H9 (cell line): ENCODE results near the gene C17orf113. TPM values are rescaled to one million over a fixed set of nuclear protein-coding genes. Genes with fewer than 3 reads are reported as not detected.

Experiments used
- DNase-seq: peaks from one replicate; pipeline ENCODE4 v3.0.0-alpha.2; 2017
- H2AFZ ChIP-seq: one replicate; pipeline ENCODE4 v1.6.1; 2013; ENCODE audit warnings: mild to moderate bottlenecking, low read length, control low read depth, moderate library complexity
- H2AK5ac ChIP-seq: 2 replicates; pipeline ENCODE4 v1.6.1; 2013; ENCODE audit warnings: low read length, control low read depth, mixed read lengths; ENCODE audit not compliant: insufficient read length
- H2BK120ac ChIP-seq: one replicate; pipeline ENCODE4 v1.6.1; 2013; ENCODE audit warnings: low read depth, mild to moderate bottlenecking, low read length, control low read depth, inconsistent platforms; ENCODE audit not compliant: poor library complexity, severe bottlenecking
- H2BK12ac ChIP-seq: 2 replicates; pipeline ENCODE4 v1.6.1; 2013; ENCODE audit warnings: low read length, control low read depth, mixed read lengths, low read depth; ENCODE audit not compliant: insufficient read length
- H2BK15ac ChIP-seq: 2 replicates; pipeline ENCODE4 v1.6.1; 2013; ENCODE audit warnings: low read depth, low read length, control low read depth
- H2BK20ac ChIP-seq: one replicate; pipeline ENCODE4 v1.6.1; 2013; ENCODE audit warnings: low read depth, mild to moderate bottlenecking, low read length, control low read depth, inconsistent platforms; ENCODE audit not compliant: poor library complexity, severe bottlenecking
- H2BK5ac ChIP-seq: 2 replicates; pipeline ENCODE4 v1.6.1; 2013; ENCODE audit warnings: low read length, control low read depth, mixed read lengths; ENCODE audit not compliant: insufficient read length
- H3K14ac ChIP-seq: 2 replicates; pipeline ENCODE4 v1.6.1; 2013; ENCODE audit warnings: low read length, control low read depth; ENCODE audit not compliant: insufficient read depth
- H3K18ac ChIP-seq: 2 replicates; pipeline ENCODE4 v1.6.1; 2013; ENCODE audit warnings: low read depth, mild to moderate bottlenecking, mixed read lengths, low read length, control low read depth; ENCODE audit not compliant: insufficient read length
- H3K23ac ChIP-seq: 2 replicates; pipeline ENCODE4 v1.6.1; 2013; ENCODE audit warnings: low read length, control low read depth, mixed read lengths, low read depth; ENCODE audit not compliant: insufficient read length
- H3K23me2 ChIP-seq: 2 replicates; pipeline ENCODE4 v1.6.1; 2013; ENCODE audit warnings: low read depth, mild to moderate bottlenecking, mixed read lengths, low read length, control low read depth; ENCODE audit not compliant: insufficient read length, poor library complexity, severe bottlenecking
- H3K27ac ChIP-seq: 2 replicates; pipeline ENCODE4 v1.5.1; 2013; ENCODE audit warnings: low read length, control low read depth, mixed read lengths, low read depth; ENCODE audit not compliant: insufficient read length
- H3K27me3 ChIP-seq: 2 replicates; pipeline ENCODE4 v1.6.1; 2013; ENCODE audit warnings: low read length, control low read depth, inconsistent platforms; ENCODE audit not compliant: insufficient read depth
- H3K4ac ChIP-seq: 2 replicates; pipeline ENCODE4 v1.6.1; 2013; ENCODE audit warnings: low read depth, mild to moderate bottlenecking, control low read depth, inconsistent platforms, low read length, moderate library complexity
- H3K4me1 ChIP-seq: 2 replicates; pipeline ENCODE4 v1.6.1; 2013; ENCODE audit warnings: low read length, control low read depth, inconsistent platforms; ENCODE audit not compliant: insufficient read depth
- H3K4me2 ChIP-seq: 2 replicates; pipeline ENCODE4 v1.6.1; 2013; ENCODE audit warnings: low read length, control low read depth, mixed read lengths; ENCODE audit not compliant: insufficient read length, insufficient read depth
- H3K56ac ChIP-seq: 2 replicates; pipeline ENCODE4 v1.6.1; 2013; ENCODE audit warnings: low read depth, mild to moderate bottlenecking, mixed read lengths, low read length, control low read depth; ENCODE audit not compliant: insufficient read length
- H3K79me1 ChIP-seq: 2 replicates; pipeline ENCODE4 v1.6.1; 2013; ENCODE audit warnings: low read depth, mild to moderate bottlenecking, moderate library complexity, low read length, control low read depth, inconsistent platforms; ENCODE audit not compliant: insufficient read depth, poor library complexity, severe bottlenecking
- H3K79me2 ChIP-seq: 2 replicates; pipeline ENCODE4 v1.6.1; 2013; ENCODE audit warnings: low read length, control low read depth, inconsistent platforms; ENCODE audit not compliant: insufficient read depth
- H3K9ac ChIP-seq: 2 replicates; pipeline ENCODE4 v1.6.1; 2013; ENCODE audit warnings: low read length, control low read depth, mixed read lengths; ENCODE audit not compliant: insufficient read length; ENCODE audit errors: extremely low read depth
- H3K9me3 ChIP-seq: one replicate; pipeline ENCODE4 v1.6.1; 2013; ENCODE audit warnings: low read depth, low read length, inconsistent platforms; ENCODE audit not compliant: control insufficient read depth
- H3T11ph ChIP-seq: one replicate; pipeline ENCODE4 v1.6.1; 2013; ENCODE audit warnings: mild to moderate bottlenecking, low read length, control low read depth, inconsistent platforms
- H4K20me1 ChIP-seq: one replicate; pipeline ENCODE4 v1.6.1; 2013; ENCODE audit not compliant: control insufficient read depth, insufficient read length, insufficient read depth
- H4K5ac ChIP-seq: 2 replicates; pipeline ENCODE4 v1.6.1; 2013; ENCODE audit warnings: low read depth, mild to moderate bottlenecking, mixed read lengths, low read length, control low read depth; ENCODE audit not compliant: insufficient read length
- H4K8ac ChIP-seq: replicated peaks from 2 replicates; pipeline ENCODE4 v1.6.1; 2013; ENCODE audit warnings: low read length, control low read depth, mixed read lengths, low read depth; ENCODE audit not compliant: insufficient read length
- H4K91ac ChIP-seq: 2 replicates; pipeline ENCODE4 v1.6.1; 2013; ENCODE audit warnings: low read depth, mild to moderate bottlenecking, moderate library complexity, mixed read lengths, low read length, control low read depth; ENCODE audit not compliant: insufficient read length
- H3K27ac Mint-ChIP-seq, 3 experiments: 2 replicates in 2 of 3; 3 replicates in 1 of 3; pipeline ENCODE4 v1.8.0; 2020 to 2021; ENCODE audit warnings: mixed read lengths in 3 of 3, mild to moderate bottlenecking in 1 of 3, moderate library complexity in 1 of 3
- H3K27me3 Mint-ChIP-seq: 2 replicates; pipeline ENCODE4 v1.8.0; 2021; ENCODE audit warnings: low read depth, mild to moderate bottlenecking, moderate library complexity, mixed read lengths
- H3K36me3 Mint-ChIP-seq, 3 experiments: 2 replicates in 2 of 3; 3 replicates in 1 of 3; pipeline ENCODE4 v1.8.0; 2020 to 2021; ENCODE audit warnings: low read depth in 3 of 3, mixed read lengths in 3 of 3; ENCODE audit not compliant: insufficient read depth in 1 of 3
- H3K4me1 Mint-ChIP-seq, 2 experiments: 2 replicates each; pipeline ENCODE4 v1.8.0; 2020; ENCODE audit warnings: mixed read lengths in 2 of 2
- H3K4me3 Mint-ChIP-seq, 2 experiments: 2 replicates in 1 of 2; 3 replicates in 1 of 2; pipeline ENCODE4 v1.8.0; 2020 to 2021; ENCODE audit warnings: mild to moderate bottlenecking in 2 of 2, mixed read lengths in 2 of 2, moderate library complexity in 1 of 2
- H3K9me3 Mint-ChIP-seq, 2 experiments: 2 replicates in 1 of 2; 3 replicates in 1 of 2; pipeline ENCODE4 v1.8.0; 2020; ENCODE audit warnings: mild to moderate bottlenecking in 2 of 2, mixed read lengths in 2 of 2, moderate library complexity in 1 of 2
- WGBS: extraction: QIAGEN DNeasy Blood & Tissue Kit; methylation state at CpG from one replicate; pipeline ENCODE4 v1.1.7; 2013; ENCODE audit warnings: missing lambda C conversion rate, low lambda C conversion rate, mixed read lengths; ENCODE audit not compliant: insufficient read length; ENCODE audit errors: extremely low coverage; 5-methylcytosine and 5-hydroxymethylcytosine counted together
- total RNA-seq: library from RNA; stranded (reverse); gene quantifications from 2 replicates; pipeline ENCODE4 v1.2.1, GENCODE V29; 2021
- TF ChIP-seq, protein P1 (sequence below): fragments of 200-600 bp; sonication (generic); conservative IDR thresholded peaks from 3 replicates; pipeline ENCODE4 v1.8.0; 2021; ENCODE audit warnings: antibody characterized with exemption, mild to moderate bottlenecking

The C17orf113 gene
- total RNA-seq, 1 experiment from 2014 or later: 1.0 TPM

- H4K8ac ChIP-seq: no peak overlapping the region
- H3K27ac ChIP-seq: no peak overlapping the region
- H3K36me3 Mint-ChIP-seq: no peaks in the 10 kb centered on the region
- H3K4me2 ChIP-seq: no peak overlapping the region
- no peaks in the 10 kb centered on the region for H4K20me1 ChIP-seq
- no peak overlapping the region for H3T11ph ChIP-seq
- peaks cover 33% of the 10 kb centered on the region for H3K27me3 Mint-ChIP-seq
- no peak for DNase-seq
- no CpG with 5 or more reads among the region's 6 CpGs for WGBS
- H3K4ac ChIP-seq: no peak overlapping the region
- H3K79me2 ChIP-seq: no peaks in the 10 kb centered on the region
- H3K79me1 ChIP-seq: no peaks in the 10 kb centered on the region
- no peak overlapping the region for H3K18ac ChIP-seq
- H3K4me1 ChIP-seq: no peaks in the 10 kb centered on the region
- no peak overlapping the region for H2BK5ac ChIP-seq
- peaks cover 6% of the 10 kb centered on the region for H3K23me2 ChIP-seq
- peaks cover 11% of the 10 kb centered on the region; the same call in 1 of the 2 replicates for H3K27me3 ChIP-seq
- H3K56ac ChIP-seq: no peak overlapping the region
- no peak overlapping the region for H3K23ac ChIP-seq
- TF ChIP-seq, protein P1, sequence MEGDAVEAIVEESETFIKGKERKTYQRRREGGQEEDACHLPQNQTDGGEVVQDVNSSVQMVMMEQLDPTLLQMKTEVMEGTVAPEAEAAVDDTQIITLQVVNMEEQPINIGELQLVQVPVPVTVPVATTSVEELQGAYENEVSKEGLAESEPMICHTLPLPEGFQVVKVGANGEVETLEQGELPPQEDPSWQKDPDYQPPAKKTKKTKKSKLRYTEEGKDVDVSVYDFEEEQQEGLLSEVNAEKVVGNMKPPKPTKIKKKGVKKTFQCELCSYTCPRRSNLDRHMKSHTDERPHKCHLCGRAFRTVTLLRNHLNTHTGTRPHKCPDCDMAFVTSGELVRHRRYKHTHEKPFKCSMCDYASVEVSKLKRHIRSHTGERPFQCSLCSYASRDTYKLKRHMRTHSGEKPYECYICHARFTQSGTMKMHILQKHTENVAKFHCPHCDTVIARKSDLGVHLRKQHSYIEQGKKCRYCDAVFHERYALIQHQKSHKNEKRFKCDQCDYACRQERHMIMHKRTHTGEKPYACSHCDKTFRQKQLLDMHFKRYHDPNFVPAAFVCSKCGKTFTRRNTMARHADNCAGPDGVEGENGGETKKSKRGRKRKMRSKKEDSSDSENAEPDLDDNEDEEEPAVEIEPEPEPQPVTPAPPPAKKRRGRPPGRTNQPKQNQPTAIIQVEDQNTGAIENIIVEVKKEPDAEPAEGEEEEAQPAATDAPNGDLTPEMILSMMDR: no peak
- no peak overlapping the region for H3K27ac Mint-ChIP-seq
- no peak overlapping the region for H2AK5ac ChIP-seq
- H3K14ac ChIP-seq: no peak overlapping the region
- no peaks in the 10 kb centered on the region for H3K9me3 ChIP-seq
- no peak overlapping the region for H2BK120ac ChIP-seq
- H2BK12ac ChIP-seq: no peak overlapping the region
- H3K4me3 Mint-ChIP-seq: no peak overlapping the region
- H2BK15ac ChIP-seq: no peak overlapping the region
- no peak overlapping the region for H3K9ac ChIP-seq
- no peak overlapping the region for H4K5ac ChIP-seq
- no peaks in the 10 kb centered on the region for H3K9me3 Mint-ChIP-seq
- no peak overlapping the region for H2BK20ac ChIP-seq
- no peak overlapping the region for H4K91ac ChIP-seq
- peaks cover 20 to 39% of the 10 kb centered on the region in 2 experiments for H3K4me1 Mint-ChIP-seq
- no peak overlapping the region for H2AFZ ChIP-seq
Measured at GRCh38 chr17:42092939-42093338, 42.5 kb upstream of the C17orf113 start.
